ENCODE data around the gene CLDN14. TPM values are rescaled to one million over a fixed set of nuclear protein-coding genes. Genes with fewer than 3 reads are reported as not detected.

The CLDN14 gene
- total RNA-seq, 3 donors from 2014 or later = not detected

DNA sequence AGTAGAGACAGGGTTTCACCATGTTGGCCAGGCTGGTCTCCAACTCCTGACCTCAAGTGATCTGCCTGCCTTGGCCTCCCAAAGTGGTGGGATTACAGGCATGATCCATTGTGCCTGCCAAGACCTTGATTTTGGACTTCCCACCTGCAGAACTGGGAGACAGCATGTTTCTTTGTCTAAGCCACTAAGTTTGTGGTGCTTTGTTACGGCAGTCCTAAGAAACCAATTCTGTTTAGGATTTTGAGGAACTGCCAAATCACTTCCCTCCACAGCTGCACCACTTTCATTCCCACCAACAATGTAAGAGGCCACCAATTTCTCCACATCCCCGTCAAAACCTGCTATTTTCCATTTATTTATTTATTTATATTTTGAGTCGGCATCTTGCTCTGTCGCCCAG, 48.7 kb downstream of the CLDN14 start:
- no peak for DNase-seq (ENCODE audit: low spot score in 2 of 2)
- Histone ChIP-seq H3K9me3 (no peaks in the 10 kb centered on the region), H3K36me3 (no peaks in the 10 kb centered on the region), H3K4me3 (no peak overlapping the region), H3K27ac (no peak overlapping the region), H3K4me1 (no peaks in the 10 kb centered on the region), H3K27me3 (no peaks in the 10 kb centered on the region)
- TF ChIP-seq, protein P1, sequence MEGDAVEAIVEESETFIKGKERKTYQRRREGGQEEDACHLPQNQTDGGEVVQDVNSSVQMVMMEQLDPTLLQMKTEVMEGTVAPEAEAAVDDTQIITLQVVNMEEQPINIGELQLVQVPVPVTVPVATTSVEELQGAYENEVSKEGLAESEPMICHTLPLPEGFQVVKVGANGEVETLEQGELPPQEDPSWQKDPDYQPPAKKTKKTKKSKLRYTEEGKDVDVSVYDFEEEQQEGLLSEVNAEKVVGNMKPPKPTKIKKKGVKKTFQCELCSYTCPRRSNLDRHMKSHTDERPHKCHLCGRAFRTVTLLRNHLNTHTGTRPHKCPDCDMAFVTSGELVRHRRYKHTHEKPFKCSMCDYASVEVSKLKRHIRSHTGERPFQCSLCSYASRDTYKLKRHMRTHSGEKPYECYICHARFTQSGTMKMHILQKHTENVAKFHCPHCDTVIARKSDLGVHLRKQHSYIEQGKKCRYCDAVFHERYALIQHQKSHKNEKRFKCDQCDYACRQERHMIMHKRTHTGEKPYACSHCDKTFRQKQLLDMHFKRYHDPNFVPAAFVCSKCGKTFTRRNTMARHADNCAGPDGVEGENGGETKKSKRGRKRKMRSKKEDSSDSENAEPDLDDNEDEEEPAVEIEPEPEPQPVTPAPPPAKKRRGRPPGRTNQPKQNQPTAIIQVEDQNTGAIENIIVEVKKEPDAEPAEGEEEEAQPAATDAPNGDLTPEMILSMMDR (IDR thresholded peaks at IDR 0.05) = no peak
- TF ChIP-seq POLR2AphosphoS5 (IDR thresholded peaks at IDR 0.05) (no peak), POLR2A (IDR thresholded peaks at IDR 0.05) (no peak)
- intact Hi-C loops (cut with DNase I; ENCODE audit: low total_unique reads) = no loop called here

GRCh38 chr21:36430841-36431240, 49.1 kb downstream of the CLDN14 start:
- Histone ChIP-seq H3K36me3 (no peaks in the 10 kb centered on the region), H3K9me3 (no peaks in the 10 kb centered on the region), H3K4me1 (no peaks in the 10 kb centered on the region), H3K27me3 (no peaks in the 10 kb centered on the region), H3K27ac (peak overlapping the region in 1 of 2 donors; percentile 17), H3K4me3 (peak overlapping the region in 1 of 3 donors; percentile 36)
- DNase-seq (ENCODE audit: low spot score in 2 of 2) = no peak
- intact Hi-C loops (cut with DNase I; ENCODE audit: low total_unique reads) = no loop called here
- TF ChIP-seq, protein P1 (IDR thresholded peaks at IDR 0.05) = no peak
- TF ChIP-seq POLR2A (IDR thresholded peaks at IDR 0.05) (no peak), POLR2AphosphoS5 (IDR thresholded peaks at IDR 0.05) (no peak)

- TF ChIP-seq POLR2A (IDR thresholded peaks at IDR 0.05) = no peak
- TF ChIP-seq POLR2AphosphoS5 (IDR thresholded peaks at IDR 0.05) = peak; percentile 15 to 70 (median 44)
- TF ChIP-seq, protein P1 (IDR thresholded peaks at IDR 0.05) = no peak
- peak in 1 of 2 donors; percentile 26 for DNase-seq (ENCODE audit: low spot score in 2 of 2)
- Histone ChIP-seq H3K27me3 (no peaks in the 10 kb centered on the region), H3K4me1 (no peaks in the 10 kb centered on the region), H3K27ac (peak overlapping the region; percentile 52 to 57), H3K36me3 (no peaks in the 10 kb centered on the region), H3K4me3 (peak overlapping the region; percentile 10 to 48 (median 36)), H3K9me3 (no peaks in the 10 kb centered on the region)
- intact Hi-C loops (cut with DNase I; ENCODE audit: low total_unique reads) = no loop called here
Observed at GRCh38 chr21:36429947-36430546, 49.9 kb downstream of the CLDN14 start.

GRCh38 chr21:36428761-36429432, 51.0 kb downstream of the CLDN14 start:
- H3K4me3 ChIP-seq = no peak overlapping the region
- peak overlapping the region in 1 of 2 donors; percentile 57 for H3K27ac ChIP-seq
- intact Hi-C loops (cut with DNase I; ENCODE audit: low total_unique reads) = no loop called here
- TF ChIP-seq, protein P1 (IDR thresholded peaks at IDR 0.05) = no peak
- no peak for TF ChIP-seq POLR2A (IDR thresholded peaks at IDR 0.05)
- no peak for TF ChIP-seq POLR2AphosphoS5 (IDR thresholded peaks at IDR 0.05)
- H3K9me3 ChIP-seq = no peaks in the 10 kb centered on the region
- no peaks in the 10 kb centered on the region for H3K36me3 ChIP-seq
- H3K4me1 ChIP-seq = no peaks in the 10 kb centered on the region
- no peaks in the 10 kb centered on the region for H3K27me3 ChIP-seq
- no peak for DNase-seq (ENCODE audit: low spot score in 2 of 2)

DNA sequence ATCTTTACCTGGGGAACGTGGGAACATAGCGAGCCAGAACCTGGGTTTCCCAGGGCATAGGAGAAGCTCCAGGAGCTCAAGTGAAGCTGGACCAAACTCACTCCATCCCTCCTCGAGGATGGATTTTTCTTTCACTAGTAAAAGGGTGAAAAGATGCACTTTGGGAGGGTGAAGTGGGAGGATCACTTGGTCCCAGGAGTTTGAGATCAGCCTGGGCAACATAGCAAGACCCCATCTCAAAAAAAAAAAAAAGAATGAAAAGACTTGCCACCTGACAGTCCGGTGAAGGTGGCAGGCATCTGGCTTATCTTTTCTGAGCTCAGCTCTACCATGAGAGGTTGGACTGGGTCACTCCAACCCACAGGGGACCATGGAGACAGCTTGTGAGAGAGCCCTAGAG, 52.4 kb downstream of the CLDN14 start:
- intact Hi-C loops (cut with DNase I; ENCODE audit: low total_unique reads) = no loop called here
- no peak for TF ChIP-seq POLR2A (IDR thresholded peaks at IDR 0.05)
- TF ChIP-seq, protein P1 (IDR thresholded peaks at IDR 0.05) = no peak
- TF ChIP-seq POLR2AphosphoS5 (IDR thresholded peaks at IDR 0.05) = no peak
- Histone ChIP-seq H3K36me3 (no peaks in the 10 kb centered on the region), H3K4me1 (no peaks in the 10 kb centered on the region), H3K4me3 (no peak overlapping the region), H3K27me3 (no peaks in the 10 kb centered on the region), H3K9me3 (no peaks in the 10 kb centered on the region), H3K27ac (no peak overlapping the region)
- DNase-seq (ENCODE audit: low spot score in 2 of 2) = no peak
